Prostate gland (tissue), 2 donors: ENCODE results near the gene PYROXD2. TPM values are rescaled to one million over a fixed set of nuclear protein-coding genes. Genes with fewer than 3 reads are reported as not detected.

ENCODE experiments used
- DNase-seq: peaks from one replicate; pipeline ENCODE4 v3.0.0-alpha.2; 2019; ENCODE audit warnings: low spot score
- H3K27ac ChIP-seq, 2 donors: fragments of 200-600 bp; sonication (generic); 2 replicates each; pipeline ENCODE4 v1.5.1; 2017 to 2019
- H3K27me3 ChIP-seq: fragments of 200-600 bp; sonication (generic); replicated peaks from 2 replicates; pipeline ENCODE4 v1.5.1; 2019; ENCODE audit not compliant: insufficient read depth
- H3K36me3 ChIP-seq, 2 donors: fragments of 200-600 bp; sonication (generic); 1 replicate in 1 of 2; 2 replicates in 1 of 2; pipeline versions ENCODE4 v1.5.1 to v1.8.1; 2017 to 2019
- H3K4me1 ChIP-seq: fragments of 200-600 bp; sonication (generic); replicated peaks from 2 replicates; pipeline ENCODE4 v1.5.1; 2019
- H3K4me3 ChIP-seq, 2 donors: fragments of 200-600 bp; sonication (generic); 2 replicates each; pipeline ENCODE4 v1.5.1; 2017 to 2019
- H3K9me3 ChIP-seq: fragments of 200-600 bp; sonication (generic); 2 replicates; pipeline ENCODE4 v1.5.1; 2017
- POLR2A ChIP-seq: fragments of 450-650 bp; IDR thresholded peaks from one replicate; pipeline ENCODE4 v1.6.1; 2016; ENCODE audit warnings: antibody characterized with exemption, mild to moderate bottlenecking
- POLR2AphosphoS5 ChIP-seq: sonication (generic); formaldehyde crosslinking; IDR thresholded peaks from one replicate; pipeline ENCODE4 v1.6.1; 2017; ENCODE audit warnings: antibody characterized with exemption
- WGBS: methylation state at CpG from one replicate; pipeline ENCODE4 v1.1.5; 2018; 5-methylcytosine and 5-hydroxymethylcytosine counted together
- intact Hi-C: fragments of 100-400 bp; cut with DNase I; formaldehyde crosslinking; loops from one replicate; pipeline ENCODE4 v1.14.2; 2022
- total RNA-seq, 2 donors: library from RNA; depleted of rRNA; stranded (reverse); fragments of >200 nt; gene quantifications; one replicate each; pipeline ENCODE4 v1.1.0, GENCODE V29; 2016
- TF ChIP-seq, protein P1 (sequence below), 4 experiments: fragments of 200-600 bp in 2 of 4; fragments of 450-650 bp in 2 of 4; sonication (generic) in 2 of 4; IDR thresholded peaks; 1 replicate in 3 of 4; 2 replicates in 1 of 4; pipeline ENCODE4 v1.5.1; 2016 to 2019; ENCODE audit warnings: antibody characterized with exemption in 4 of 4, mild to moderate bottlenecking in 2 of 4, moderate library complexity in 2 of 4

PYROXD2 gene
- total RNA-seq, 2 donors from 2014 or later: 15.0 to 21.6 TPM

DNA sequence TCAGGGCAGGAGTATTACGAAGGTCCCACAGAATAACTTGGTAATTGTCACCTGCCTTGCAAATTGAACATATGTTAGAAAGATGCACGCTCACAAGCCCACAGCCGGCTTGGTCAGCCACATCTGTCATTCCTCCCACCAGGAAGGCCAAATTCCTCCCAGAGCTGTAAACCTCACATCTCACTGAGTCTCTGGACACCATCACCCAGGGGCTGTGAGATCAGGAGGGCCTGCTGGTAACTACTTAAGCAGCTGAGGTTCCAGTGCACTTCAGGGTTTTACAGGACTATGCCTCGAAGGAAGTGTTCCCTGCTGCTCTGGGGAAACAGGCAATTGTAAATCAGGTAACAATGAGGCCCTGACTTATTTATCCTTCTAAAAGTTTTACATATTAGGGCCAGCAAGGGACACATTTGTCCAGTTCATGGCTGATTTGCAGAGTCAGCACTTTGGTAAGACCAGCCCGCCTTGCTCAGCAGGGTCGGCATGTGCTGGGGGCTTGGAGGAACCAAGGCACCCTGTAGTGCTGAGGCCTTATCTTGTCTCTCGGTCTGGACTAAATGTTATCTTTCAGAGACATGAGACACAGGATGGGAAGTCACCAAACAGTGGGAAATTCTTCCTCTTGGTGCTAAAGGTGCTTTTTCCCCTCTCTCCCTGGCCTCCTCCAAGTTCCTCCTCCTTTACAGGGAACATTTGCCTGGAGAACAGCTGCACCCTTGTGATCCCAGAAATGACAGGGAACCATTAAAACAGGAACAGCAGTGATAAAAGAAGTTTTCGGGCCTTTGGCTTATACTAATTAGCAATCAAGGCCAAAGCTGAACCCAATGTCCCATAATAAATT, 34.3 kb downstream of the PYROXD2 start:
- H3K27me3 ChIP-seq: no peaks in the 10 kb centered on the region
- TF ChIP-seq, protein P1, sequence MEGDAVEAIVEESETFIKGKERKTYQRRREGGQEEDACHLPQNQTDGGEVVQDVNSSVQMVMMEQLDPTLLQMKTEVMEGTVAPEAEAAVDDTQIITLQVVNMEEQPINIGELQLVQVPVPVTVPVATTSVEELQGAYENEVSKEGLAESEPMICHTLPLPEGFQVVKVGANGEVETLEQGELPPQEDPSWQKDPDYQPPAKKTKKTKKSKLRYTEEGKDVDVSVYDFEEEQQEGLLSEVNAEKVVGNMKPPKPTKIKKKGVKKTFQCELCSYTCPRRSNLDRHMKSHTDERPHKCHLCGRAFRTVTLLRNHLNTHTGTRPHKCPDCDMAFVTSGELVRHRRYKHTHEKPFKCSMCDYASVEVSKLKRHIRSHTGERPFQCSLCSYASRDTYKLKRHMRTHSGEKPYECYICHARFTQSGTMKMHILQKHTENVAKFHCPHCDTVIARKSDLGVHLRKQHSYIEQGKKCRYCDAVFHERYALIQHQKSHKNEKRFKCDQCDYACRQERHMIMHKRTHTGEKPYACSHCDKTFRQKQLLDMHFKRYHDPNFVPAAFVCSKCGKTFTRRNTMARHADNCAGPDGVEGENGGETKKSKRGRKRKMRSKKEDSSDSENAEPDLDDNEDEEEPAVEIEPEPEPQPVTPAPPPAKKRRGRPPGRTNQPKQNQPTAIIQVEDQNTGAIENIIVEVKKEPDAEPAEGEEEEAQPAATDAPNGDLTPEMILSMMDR (IDR thresholded peaks at IDR 0.05): no peak

DNA sequence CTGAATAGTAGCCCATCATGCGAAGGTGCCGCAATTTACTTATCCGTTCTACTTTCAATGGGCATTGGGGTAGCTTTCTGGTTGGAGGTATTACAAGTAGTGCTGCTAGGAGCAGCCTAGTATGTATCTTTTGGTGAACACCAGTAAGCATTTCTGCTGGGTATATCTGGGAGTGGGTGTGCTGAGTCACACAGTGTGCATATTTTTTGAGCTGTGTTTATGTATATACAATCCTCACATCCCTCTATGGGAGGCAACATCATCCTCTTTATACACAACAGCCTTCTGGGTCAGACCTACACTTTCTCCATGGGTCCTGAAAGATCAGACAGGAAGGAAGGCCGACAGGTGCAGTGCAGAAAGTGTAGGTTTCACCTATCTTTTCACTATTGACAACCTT, 36.3 kb downstream of the PYROXD2 start:
- H3K4me1 ChIP-seq: no peaks in the 10 kb centered on the region
- no peak overlapping the region for H3K4me3 ChIP-seq
- H3K9me3 ChIP-seq: no peaks in the 10 kb centered on the region
- intact Hi-C loops: no loop called here
- H3K36me3 ChIP-seq: no peaks in the 10 kb centered on the region
- WGBS: 98% methylated on average over 4 of the region's 4 CpGs
- TF ChIP-seq POLR2AphosphoS5 (no peak), POLR2A (no peak)
- TF ChIP-seq, protein P1 (IDR thresholded peaks at IDR 0.05): no peak
- no peaks in the 10 kb centered on the region for H3K27me3 ChIP-seq
- no peak for DNase-seq
- H3K27ac ChIP-seq: no peak overlapping the region

More for the DNA sequence above, 34.3 kb downstream of the PYROXD2 start:
- Histone ChIP-seq H3K9me3 (no peaks in the 10 kb centered on the region), H3K36me3 (no peaks in the 10 kb centered on the region), H3K4me3 (no peak overlapping the region), H3K4me1 (no peaks in the 10 kb centered on the region), H3K27ac (no peak overlapping the region)
- intact Hi-C loops: no loop called here
- 75% methylated on average over 8 of the region's 8 CpGs for WGBS
- no peak for DNase-seq

DNA sequence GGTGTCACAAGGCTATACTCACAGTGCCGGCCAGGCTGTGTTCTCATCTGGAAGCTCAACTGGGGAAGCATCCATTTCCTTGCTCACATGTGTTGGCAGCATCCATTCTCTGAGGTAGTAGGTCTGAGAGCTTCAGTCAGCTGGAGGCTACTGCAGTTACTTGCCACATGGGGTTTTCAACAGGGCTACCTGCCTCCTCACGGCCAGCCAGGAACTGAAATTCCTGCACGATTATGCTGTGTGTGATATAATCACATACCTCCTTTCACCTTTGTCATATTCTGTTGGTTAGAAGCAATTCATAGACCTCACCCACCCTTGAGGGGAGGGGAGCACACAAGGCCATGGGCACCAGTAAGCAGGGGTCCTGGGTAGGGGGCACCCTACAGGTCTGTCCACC, 37.4 kb downstream of the PYROXD2 start:
- H3K4me1 ChIP-seq: no peaks in the 10 kb centered on the region
- no peak overlapping the region for H3K27ac ChIP-seq
- no peaks in the 10 kb centered on the region for H3K9me3 ChIP-seq
- 98% methylated on average over 3 of the region's 3 CpGs for WGBS
- no peak for DNase-seq
- TF ChIP-seq, protein P1 (IDR thresholded peaks at IDR 0.05): no peak
- TF ChIP-seq POLR2A: no peak
- no peak for TF ChIP-seq POLR2AphosphoS5
- no peaks in the 10 kb centered on the region for H3K36me3 ChIP-seq
- no peak overlapping the region for H3K4me3 ChIP-seq
- intact Hi-C loops: no loop called here
- H3K27me3 ChIP-seq: no peaks in the 10 kb centered on the region

DNA sequence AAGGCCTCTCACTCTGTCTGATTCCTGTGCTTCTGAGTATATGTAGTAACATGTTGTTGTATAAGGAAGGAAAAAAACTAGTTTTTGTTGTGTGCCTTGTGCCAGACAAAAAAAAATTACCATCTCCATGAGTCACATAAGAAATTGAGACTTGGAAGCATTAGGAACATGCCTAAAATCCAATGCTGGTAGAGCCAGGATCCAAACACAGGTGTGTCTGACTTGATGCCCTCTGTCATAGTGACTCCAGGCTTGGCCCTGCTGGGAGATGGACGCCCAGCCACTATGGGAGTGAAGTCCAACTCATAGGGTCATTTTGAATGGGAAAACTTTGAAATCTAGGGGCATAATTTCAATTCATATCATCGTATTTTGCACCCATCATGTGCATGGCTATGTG, 38.0 kb downstream of the PYROXD2 start:
- Histone ChIP-seq H3K36me3 (no peaks in the 10 kb centered on the region), H3K27ac (no peak overlapping the region), H3K27me3 (no peaks in the 10 kb centered on the region), H3K9me3 (no peaks in the 10 kb centered on the region), H3K4me1 (no peaks in the 10 kb centered on the region), H3K4me3 (no peak overlapping the region)
- TF ChIP-seq POLR2A: no peak
- TF ChIP-seq, protein P1 (IDR thresholded peaks at IDR 0.05): no peak
- no peak for TF ChIP-seq POLR2AphosphoS5
- no peak for DNase-seq
- 90% methylated on average over 2 of the region's 2 CpGs for WGBS
- intact Hi-C loops: no loop called here

DNA sequence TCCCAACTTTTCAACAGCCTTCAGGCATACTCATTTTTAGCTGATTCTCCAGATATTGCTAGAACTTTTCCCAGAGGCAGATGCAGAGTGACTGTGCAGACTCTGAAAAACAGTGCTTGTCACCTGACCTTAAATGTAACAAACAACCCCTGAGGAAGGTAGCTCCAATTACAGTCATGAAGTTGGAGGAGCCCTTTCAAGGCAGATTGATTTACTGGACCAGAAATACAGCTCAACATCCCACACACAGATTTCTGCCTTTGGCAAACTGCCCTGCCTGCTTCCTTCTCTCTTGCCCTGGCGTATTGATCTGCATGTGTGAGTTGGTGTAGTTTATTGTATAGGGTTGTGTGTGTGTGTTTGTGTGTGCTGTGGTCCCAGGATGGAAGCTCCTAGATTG, 38.5 kb downstream of the PYROXD2 start:
- TF ChIP-seq POLR2AphosphoS5 (no peak), POLR2A (no peak)
- TF ChIP-seq, protein P1 (IDR thresholded peaks at IDR 0.05): no peak
- H3K27ac ChIP-seq: no peak overlapping the region

More for the DNA sequence above, 38.5 kb downstream of the PYROXD2 start:
- DNase-seq: no peak
- Histone ChIP-seq H3K9me3 (no peaks in the 10 kb centered on the region), H3K4me1 (no peaks in the 10 kb centered on the region), H3K4me3 (no peak overlapping the region), H3K36me3 (no peaks in the 10 kb centered on the region), H3K27me3 (no peaks in the 10 kb centered on the region)
- intact Hi-C loops: no loop called here
- 50% methylated on average over 1 of the region's 1 CpG for WGBS
